Astrocyte of the cerebellum (primary cell): Measurements from ENCODE around the gene TRMT5.

ENCODE experiments used
- DNase-seq: peaks from one replicate; pipeline ENCODE4 v3.0.0-alpha.2; 2011; ENCODE audit warnings: low read depth
- H3K4me3 ChIP-seq: 2 replicates; pipeline ENCODE4 v1.5.1; 2011; ENCODE audit warnings: mild to moderate bottlenecking, low read depth, low read length, moderate library complexity
- CTCF ChIP-seq: IDR thresholded peaks from 2 replicates; pipeline ENCODE4 v1.5.1; 2012; ENCODE audit warnings: low read length, low read depth, moderate library complexity, mild to moderate bottlenecking; ENCODE audit errors: missing control alignments
- in situ Hi-C: cut with HindIII; loops from 2 replicates; pipeline ENCODE4 v1.10.0; 2017; ENCODE audit warnings: low sequenced_read_pairs

The TRMT5 gene

GRCh38 chr14:60968099-60968498 is 12.8 kb downstream of the TRMT5 start:
- in situ Hi-C loops, result no loop called here
- no peak for DNase-seq
- no peak for TF ChIP-seq CTCF
- no peak overlapping the region for H3K4me3 ChIP-seq

GRCh38 chr14:60965402-60965801 is 15.5 kb downstream of the TRMT5 start:
- TF ChIP-seq CTCF, result no peak
- peak; percentile 76 for DNase-seq
- in situ Hi-C loops, result no loop called here
- no peak overlapping the region for H3K4me3 ChIP-seq

- no peak overlapping the region for H3K4me3 ChIP-seq
- in situ Hi-C loops, result no loop called here
- no peak for DNase-seq
- TF ChIP-seq CTCF, result no peak
Measured at GRCh38 chr14:60964904-60965303, 16.0 kb downstream of the TRMT5 start.

GRCh38 chr14:60963761-60964160 is 17.1 kb downstream of the TRMT5 start:
- in situ Hi-C loops, result no loop called here
- no peak for DNase-seq
- TF ChIP-seq CTCF, result no peak
- H3K4me3 ChIP-seq, result no peak overlapping the region

- in situ Hi-C loops, result no loop called here
- TF ChIP-seq CTCF, result no peak
- H3K4me3 ChIP-seq, result no peak overlapping the region
- no peak for DNase-seq
Measured at GRCh38 chr14:60958146-60958545, 22.7 kb downstream of the TRMT5 start.

GRCh38 chr14:60956632-60957031 is 24.2 kb downstream of the TRMT5 start:
- no peak for DNase-seq
- no peak overlapping the region for H3K4me3 ChIP-seq
- TF ChIP-seq CTCF, result no peak
- in situ Hi-C loops, result no loop called here

GRCh38 chr14:60956202-60956601 is 24.7 kb downstream of the TRMT5 start:
- in situ Hi-C loops, result no loop called here
- H3K4me3 ChIP-seq, result no peak overlapping the region
- no peak for DNase-seq
- no peak for TF ChIP-seq CTCF
